HTERT RPE-1 (cell line): ENCODE results near the gene KCTD14.
"Not testable (repeated sequence)": the region's sequence is repeated elsewhere in the genome, so short reads cannot be mapped to it uniquely, and the experiment has no call there.

Source experiments
- in situ Hi-C: fragments of 300-500 bp; cut with MboI; formaldehyde crosslinking; loops from 4 replicates; pipeline ENCODE4 v1.14.3; 2020; ENCODE audit warnings: low sequenced_read_pairs

The KCTD14 gene

DNA sequence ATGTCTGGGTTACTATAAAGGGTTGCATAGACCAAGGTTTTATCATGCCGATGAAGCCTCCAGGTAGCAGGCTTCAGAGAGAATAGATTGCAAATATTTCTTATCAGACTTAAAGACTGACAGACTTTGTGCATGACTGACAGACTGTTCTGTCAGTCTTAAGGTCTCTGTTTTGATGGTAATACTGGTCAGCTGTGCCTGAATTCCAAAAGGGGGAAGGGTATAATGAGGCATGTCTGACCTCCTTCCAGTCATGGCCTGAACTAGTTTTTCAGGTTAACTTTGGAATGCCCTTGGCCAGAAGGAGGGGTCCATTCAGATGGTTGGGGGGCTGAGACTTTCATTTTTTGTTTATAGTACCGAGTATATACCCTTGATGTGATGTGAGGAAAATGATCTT lies 4.7 kb upstream of the KCTD14 start:
- in situ Hi-C loops, result no loop called here

DNA sequence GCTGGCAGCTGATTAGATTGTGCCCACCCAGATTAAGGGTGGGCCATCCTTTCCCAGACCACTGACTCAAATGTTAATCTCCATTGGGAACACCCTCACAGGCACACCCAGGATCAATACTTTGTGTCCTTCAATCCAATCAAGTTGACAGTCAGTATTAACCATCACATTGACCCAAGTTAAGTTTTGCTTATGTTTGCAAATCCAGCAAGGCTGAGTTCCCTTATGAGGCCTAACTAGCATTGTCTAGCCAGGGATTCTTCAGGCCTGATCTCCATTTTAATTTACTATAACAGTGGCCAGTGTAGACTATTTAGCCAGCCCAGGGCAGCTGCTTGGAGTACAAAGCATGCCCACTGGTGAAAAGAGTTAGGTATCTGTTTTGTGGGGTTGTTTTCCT lies 2.3 kb upstream of the KCTD14 start:
- in situ Hi-C loops, result no loop called here

DNA sequence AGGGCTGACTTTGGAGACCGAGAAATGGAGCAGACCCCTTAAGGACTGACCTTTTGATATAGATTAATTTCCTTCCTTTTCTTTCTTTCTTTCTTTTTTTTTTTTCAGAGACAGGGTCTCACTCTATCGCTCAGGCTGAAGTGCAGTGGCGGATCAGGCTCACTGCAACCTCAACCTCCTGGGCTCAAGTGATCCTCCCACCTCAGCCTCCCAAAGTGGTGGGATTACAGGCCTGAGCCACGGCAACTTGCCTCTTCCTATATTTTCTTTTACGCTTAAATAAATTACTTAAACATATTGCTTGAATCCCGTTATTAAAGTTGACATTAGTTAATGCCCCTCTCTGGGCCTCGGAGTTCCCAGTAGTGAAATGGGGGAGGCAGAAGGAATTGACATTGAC lies 350 bp upstream of the KCTD14 start:
- in situ Hi-C loops, result no loop called here

DNA sequence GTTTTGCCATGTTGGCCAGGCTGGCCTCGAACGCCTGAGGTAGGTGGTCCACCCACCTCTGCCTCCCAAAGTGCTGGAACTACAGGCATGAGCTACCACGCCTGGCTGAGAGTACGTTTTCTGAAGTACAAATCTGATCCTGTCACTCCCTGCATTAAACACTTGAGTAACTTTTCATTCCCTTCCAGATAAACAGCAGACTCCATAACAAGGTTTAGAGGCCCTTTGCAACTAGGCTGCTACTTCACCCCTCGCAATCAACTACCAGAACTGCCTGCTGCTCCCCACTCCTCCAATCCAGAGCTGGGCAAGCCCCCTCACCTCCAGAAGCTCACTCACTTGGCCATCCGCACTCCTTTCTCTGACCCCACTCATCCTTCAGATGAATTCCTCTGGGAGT lies 1.5 kb downstream of the KCTD14 start:
- in situ Hi-C loops, result no loop called here

DNA sequence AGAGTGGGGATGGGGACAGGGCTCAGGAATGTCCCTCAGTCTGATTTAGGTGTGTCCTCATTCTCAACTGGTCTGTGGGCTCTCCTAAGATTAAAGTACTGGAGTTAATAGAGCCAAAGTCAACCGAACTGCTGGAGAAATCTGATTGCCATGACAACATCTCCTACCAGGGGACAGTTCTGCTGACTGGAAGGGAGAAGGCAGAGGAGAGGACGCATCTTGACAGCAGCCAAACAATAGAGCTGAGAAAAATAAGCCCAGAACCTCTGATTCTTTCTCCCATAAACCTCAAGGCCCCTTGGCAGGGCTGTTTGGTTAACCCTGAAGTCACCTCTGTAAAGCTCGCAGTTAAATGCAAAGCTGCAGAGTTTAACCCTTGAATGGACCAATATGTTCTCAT lies 2.8 kb downstream of the KCTD14 start:
- in situ Hi-C loops, result no loop called here

DNA sequence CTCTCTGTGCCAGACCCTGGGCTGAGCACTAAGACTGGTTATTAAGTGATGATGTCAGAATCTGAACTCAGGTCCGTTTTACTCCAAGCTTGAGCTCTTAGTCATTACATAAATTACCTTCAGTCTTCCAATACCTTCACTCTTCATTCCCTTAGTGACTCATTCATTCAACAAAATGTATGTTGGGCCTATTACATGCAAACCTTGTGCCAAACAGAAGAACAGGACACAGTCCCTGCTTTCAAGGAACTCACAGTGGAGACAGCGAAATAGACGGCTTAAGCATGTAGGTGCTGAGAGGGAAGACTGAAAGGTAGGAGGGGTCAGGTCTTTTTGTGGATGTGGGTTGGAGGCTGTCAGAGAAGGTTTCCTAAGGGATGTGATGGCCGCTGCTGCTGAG lies 3.3 kb downstream of the KCTD14 start:
- in situ Hi-C loops, result no loop called here

DNA sequence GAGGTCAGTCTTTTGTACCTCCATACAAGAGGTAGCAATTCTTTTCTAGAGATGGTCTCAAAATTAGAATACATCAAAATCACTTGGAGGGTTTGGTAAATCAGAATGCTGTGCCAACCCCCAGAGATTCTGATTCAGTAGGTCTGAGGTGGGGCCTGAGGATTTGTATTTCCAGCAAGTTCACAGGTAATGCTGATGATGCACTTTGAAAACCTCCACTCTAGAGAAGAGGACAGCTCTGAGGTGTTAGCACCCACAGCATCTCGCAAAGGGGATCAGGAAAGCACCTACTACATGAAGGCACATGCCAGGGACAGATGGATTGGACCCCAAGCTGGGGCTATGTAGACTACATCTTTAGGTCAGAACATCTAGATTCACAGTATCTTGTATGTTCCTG lies 7.2 kb downstream of the KCTD14 start:
- in situ Hi-C loops, result no loop called here

DNA sequence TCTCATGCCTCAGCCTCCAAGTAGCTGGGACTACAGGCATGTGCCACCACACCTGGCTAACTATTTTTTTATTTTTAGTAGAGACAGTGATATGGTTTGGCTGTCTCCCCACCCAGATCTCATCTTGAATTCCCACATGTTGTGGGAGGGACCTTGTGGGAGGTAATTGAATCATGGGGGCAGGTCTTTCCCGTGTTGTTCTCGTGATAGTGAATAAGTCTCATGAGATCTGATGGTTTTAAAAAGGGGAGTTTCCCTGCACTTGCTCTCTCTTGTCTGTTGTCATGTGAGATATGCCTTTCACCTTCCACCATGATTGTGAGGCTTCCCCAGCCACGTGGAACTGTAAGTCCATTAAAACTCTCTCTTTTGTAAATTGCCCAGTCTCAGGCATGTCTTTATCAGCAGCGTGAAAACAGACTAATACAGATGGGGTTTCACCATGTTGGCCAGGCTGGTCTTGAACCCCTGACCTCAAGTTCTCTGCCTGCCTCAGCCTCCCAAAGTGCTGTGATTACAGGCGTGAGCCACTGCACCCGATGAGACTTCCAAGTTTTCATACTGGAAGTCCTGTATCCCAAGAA lies 8.0 kb downstream of the KCTD14 start:
- in situ Hi-C loops, result not testable (repeated sequence)

DNA sequence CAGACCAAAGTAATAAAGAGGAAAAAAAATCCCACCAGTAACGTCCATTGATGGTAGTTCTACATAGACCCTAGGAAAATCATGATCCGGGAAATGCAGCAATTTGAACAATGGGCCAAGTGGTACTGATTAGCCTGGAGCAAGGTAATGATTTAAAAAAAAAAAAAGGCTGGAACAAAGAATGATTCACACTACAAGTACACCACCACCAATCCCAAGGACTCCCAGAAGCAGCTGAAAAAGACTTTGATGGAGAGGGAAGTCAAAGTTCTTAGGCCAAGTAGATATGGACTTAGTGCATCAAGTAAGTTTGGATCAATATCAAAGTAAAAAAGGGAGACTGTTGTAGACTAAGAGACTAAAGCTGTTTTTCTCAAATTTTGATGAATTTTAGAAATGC lies 11.8 kb downstream of the KCTD14 start:
- in situ Hi-C loops, result no loop called here

DNA sequence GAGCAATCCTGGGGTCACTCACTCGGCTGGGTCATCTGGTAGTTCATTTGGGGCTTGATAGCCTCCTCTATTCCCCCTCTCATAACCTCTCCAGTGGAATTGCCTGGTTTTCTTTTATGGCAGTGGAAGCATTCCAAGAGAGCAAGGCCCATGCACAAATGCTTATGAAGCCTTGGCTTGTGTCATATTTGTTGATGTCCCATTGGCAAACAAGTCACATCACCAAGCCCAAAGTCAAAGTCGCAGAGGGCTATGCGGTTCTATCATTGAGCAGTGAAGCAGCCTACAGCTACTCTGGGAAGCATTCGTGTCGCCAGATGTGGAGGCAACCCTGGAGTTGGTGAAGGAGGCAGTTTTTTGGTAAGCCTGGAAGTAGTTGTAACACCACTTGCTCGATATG lies 12.3 kb downstream of the KCTD14 start:
- in situ Hi-C loops, result no loop called here

DNA sequence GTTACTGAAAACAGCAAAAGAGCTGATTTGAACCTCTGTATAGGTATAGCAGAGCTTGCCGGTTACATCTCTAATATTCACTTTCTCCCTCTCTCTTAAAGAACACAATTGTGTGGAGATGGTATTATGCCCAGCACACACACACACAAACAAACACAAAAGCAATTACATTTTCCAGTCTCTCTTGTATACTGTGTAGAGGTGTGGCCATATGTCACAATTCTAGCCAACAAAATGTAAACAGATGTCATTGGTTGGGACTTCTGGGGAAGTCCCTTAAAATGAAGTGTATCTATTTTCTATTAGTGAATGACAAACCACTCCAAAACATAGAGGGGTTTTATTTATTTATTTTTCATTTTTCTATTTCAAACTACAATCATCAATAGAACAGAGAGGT lies 12.8 kb downstream of the KCTD14 start:
- in situ Hi-C loops, result no loop called here

DNA sequence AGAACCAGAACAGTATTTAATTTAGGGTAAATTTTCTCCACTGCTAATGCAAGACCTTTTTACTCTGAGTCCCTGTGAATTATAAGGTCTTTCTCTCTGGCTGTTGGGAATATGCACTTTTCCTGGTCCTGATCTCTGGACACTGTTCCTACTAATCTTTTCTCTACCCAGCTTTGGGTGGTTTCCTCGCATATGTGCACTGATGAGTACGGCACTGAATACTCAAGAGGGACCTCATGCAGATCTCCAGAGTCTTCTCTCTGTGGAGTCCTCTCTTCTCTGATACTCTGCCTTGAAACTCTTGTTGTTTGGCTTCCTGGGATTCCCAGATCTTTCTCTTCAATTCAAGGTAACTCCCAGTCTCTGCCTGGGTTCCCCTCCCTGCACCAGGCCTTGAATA lies 14.0 kb downstream of the KCTD14 start:
- in situ Hi-C loops, result no loop called here

DNA sequence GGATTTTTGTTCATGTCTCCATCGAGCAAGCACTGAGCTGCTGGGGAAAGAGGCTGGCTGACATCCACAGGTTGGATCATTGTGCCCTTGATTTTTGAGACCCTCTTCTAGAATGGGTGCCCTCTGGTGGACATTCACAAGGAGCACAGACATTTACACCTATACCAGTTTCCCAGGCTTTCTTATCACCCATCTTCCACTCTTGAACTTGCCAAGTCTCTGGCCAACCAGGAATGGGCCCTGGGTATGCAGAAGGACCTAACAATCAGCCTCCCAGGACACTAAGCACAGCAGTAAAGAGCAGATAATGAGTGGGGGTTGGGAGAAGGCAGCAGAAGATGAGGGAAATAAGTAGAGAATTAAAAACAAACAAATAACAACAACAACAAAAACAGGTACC lies 22.9 kb downstream of the KCTD14 start:
- in situ Hi-C loops, result no loop called here

DNA sequence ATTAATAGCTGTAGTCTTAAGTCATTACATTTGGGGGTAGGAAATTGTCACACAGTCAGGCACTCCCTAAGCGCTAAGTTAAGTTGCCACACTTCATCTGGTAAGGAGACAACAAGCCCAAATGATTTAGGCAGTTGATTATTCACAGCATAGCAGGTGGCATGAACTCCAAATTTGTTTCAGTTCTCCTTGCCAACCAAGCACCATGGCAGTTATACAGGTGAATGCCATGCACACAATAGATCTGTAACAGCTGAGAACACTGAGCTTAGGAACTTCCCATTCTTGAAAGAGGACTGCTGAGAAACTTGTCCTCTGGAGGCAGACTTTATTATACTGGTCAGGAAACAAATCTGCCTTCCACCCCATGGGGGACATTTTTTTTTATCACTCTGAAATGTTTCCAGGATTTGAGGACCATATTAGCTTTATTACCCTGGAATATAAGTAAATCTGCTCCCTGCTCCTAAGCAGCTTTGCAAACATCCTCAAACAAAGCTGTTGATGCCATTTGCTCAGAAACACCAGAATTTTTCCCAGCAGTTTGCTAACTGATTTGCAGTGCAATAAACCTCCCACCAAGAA lies 23.5 kb downstream of the KCTD14 start:
- in situ Hi-C loops, result no loop called here

DNA sequence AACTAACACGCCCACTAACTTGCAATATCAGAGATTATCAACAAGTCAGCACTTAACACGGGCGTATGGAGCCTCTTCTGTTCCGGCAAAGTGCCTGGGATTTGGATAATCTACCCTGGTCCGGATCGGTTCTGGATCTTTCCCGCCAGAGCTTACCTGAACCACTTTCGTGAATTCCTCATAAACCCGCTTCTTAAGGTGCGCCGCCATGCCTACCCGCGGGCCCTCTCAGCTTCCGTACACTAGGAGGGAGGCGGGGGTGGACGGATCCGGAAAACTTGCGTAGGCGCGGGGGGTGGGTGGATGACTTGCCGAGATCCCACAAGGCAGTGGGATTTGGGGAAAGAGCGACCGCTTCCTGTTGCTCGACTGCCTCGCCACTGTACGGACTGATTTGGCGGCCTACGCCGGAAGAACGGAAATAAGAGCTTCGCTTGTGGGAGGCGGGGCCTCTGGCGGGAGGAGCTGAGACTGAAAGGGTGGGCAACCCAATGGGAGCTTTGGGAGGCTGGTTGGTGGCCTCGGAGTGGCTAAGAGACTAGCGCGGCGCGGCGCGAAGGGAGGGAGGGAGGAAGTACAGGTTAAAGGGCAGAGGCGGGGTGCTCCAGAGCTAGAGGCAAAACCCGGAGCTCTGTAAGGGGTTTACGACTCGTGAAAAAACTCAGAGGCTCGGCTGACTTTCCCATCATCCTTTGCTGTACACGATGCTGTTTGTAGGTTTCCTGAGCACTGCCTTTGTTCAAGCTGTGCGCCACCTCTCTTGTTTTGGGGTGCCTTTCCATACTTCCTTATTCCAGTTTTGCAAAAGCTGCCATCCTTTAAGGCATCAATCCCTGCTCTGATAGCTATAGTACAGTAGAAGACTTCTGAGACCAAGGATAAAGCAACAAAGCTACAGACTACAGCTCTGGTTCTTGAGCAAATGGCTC lies 28.4 kb downstream of the KCTD14 start, which contains the start of gene INTS4:
Gene INTS4 (minus strand): TSS at position 235 of the 929 bp plus-strand sequence. CDS start 25 bp downstream, at position 210.
- in situ Hi-C loops, result no loop called here

DNA sequence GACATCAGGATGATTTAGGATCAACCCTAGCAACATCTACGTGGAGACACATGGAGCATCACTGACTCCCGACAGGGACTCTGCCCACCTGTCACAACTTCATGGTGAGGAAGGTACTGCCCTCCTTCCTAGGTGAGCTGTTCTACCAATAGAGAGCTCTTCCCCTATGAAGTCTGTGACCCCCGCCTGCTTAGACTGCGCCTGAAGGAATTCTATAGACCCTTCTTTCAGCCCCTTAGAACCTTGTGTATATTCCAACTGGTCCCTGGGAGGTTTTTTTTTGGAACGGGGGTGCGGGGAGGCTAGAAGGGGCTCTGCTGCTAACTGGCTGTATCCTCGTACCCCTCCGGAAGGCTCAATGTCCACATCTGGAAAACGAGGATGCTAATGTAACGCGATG lies 29.2 kb downstream of the KCTD14 start:
- in situ Hi-C loops, result no loop called here

DNA sequence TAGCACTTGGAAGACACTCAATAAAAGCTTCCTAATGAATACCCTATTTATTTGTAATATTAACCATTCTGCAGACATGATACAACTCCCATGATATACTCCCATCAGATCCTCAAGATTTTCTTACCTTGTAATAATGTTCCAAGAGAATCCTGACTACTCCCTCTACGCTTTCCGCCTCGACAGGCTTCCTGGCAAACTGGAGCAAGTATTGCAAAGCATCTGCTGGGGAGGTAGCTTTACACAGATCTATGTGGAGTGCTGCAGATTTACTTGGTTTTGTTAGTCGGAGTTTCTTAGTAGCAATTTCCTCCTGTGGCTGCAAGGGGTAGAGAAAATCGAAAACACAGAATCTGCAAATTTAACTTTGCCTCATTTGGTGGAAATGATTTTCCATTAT lies 32.1 kb downstream of the KCTD14 start:
- in situ Hi-C loops, result no loop called here

DNA sequence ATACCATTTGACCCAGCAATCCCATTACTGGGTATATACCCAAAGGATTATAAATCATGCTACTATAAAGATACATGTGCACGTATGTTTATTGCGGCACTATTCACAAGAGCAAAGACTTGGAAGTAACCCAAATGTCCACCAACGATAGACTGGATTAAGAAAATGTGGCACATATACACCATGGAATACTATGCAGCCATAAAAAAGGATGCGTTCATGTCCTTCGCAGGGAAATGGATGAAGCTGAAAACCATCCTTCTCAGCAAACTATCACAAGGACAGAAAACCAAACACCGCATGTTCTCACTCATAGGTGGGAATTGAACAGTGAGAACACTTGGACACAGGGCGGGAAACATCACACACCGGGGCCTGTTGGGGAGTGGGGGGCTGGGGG lies 36.6 kb downstream of the KCTD14 start:
- in situ Hi-C loops, result not testable (repeated sequence)

DNA sequence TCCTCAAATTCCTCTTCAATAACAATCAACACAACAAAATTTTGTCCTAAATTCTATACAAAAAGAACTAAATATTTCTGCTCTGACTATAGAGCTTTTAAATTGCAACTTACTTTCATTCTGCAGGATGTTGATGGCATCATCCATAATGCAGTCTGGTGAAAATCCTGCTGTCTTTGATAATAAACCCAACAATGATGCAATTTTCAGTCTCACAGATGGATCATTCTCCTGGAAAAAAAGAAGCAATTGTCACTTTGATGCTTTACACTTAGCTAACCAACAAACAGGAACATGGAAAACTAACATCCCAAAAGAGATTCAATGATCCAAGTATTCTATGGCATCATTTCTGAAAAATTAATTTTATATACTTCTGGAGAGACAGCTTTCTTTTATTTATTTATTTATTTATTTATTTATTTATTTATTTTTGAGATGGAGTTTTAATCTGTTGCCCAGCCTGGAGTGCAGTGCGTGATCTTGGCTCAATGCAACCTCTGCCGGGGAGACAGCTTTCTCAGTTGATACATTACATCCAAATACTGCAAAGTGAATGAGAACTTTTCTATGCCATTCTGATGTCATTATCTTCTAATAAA lies 41.6 kb downstream of the KCTD14 start:
- in situ Hi-C loops, result no loop called here

DNA sequence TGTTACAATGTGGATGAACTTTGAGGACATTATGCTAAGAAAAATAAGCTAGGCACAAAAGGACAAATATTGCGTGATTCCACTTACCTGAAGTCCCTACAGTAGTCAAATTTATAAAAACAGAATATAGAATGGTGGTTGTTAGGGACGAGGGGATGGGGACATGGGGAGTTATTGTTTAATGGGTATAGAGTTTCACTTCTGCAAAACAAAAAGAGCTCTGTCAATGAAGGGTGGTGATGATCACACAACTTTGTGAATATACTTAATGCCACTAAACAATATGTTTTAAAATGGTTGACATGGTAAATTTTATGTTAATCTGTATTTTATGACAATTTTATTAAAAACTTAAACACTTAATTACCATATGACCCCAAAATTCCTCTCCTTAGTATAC lies 54.7 kb downstream of the KCTD14 start:
- in situ Hi-C loops, result no loop called here

DNA sequence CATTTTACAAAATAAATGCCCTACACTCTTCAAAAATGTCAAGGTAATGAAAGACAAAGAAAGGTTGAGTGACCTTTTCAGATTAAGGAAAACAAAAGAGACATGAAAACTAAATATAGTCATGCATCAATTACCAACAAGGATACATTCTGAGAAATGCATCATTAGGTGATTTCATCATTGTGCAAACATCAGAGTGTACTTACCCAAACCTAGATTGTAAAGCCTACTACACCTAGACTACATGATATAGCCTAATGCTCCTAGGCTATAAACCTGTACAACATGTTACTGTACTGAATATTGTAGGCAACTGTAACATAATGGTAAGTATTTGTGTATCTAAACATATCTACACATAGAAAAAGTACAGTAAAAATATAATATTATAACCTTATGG lies 55.3 kb downstream of the KCTD14 start:
- in situ Hi-C loops, result no loop called here

DNA sequence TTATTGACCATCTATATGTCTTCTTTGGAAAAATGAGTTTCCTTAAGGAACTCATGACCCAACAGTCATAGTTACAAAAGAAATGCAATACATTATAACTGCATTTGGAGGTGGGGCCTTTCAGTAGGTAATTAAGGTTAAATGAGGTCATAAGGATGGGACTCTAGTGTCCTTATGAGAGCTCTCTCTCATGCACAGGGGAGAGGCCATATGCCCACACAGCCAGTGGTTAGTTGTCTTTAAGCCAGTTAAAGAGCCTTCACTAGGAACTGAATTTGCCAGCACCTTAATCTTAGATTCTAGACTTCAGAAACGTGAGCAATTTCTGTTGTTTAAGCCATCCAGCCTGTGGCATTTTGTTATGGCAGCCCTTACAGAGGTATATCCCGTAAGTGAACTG lies 56.0 kb downstream of the KCTD14 start:
- in situ Hi-C loops, result no loop called here
